Hematopoietic multipotent progenitor cell treated with erythropoietin and hydrocortisone succinate and interleukin-3 and kit ligand, for 4 days (in vitro differentiated cells): ENCODE measurements around the gene ANKRD55.
"Not testable (repeated sequence)": the region's sequence is repeated elsewhere in the genome, so short reads cannot be mapped to it uniquely, and the experiment has no call there.

Source experiments
- DNase-seq: peaks from one replicate; pipeline ENCODE4 v3.0.0-alpha.2; 2015

The ANKRD55 gene

GRCh38 chr5:56166671-56167385 is 66.3 kb downstream of the ANKRD55 start:
- DNase-seq, result no peak

GRCh38 chr5:56164376-56164775 is 68.8 kb downstream of the ANKRD55 start:
- no peak for DNase-seq

DNA sequence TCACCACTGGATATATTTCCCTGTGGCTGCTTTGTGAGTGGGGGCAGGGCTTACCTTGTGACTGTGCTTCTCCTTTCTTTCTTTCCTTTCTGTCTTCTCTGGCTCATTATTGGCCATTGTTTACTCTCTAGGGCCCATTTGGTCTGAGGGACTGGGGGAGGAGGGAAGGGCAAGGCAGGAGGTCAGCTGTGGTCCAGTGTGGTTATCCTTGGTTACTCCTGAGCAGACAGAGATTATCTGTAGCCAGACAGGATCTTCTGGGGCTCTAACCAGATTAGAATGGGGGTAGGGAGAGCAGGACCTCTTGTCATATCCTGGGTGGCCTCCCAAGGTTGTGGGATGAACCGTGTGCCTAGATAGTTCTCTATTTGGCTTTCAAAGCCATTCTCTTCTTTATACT is 71.2 kb downstream of the ANKRD55 start:
- peak; percentile 25 for DNase-seq

- peak; percentile 45 for DNase-seq
Measured at GRCh38 chr5:56161439-56161823, 71.7 kb downstream of the ANKRD55 start.

GRCh38 chr5:56160723-56161438 is 72.2 kb downstream of the ANKRD55 start:
- DNase-seq, result no peak

- DNase-seq, result peak; percentile 51
Measured at GRCh38 chr5:56159521-56159947, 73.6 kb downstream of the ANKRD55 start.

DNA sequence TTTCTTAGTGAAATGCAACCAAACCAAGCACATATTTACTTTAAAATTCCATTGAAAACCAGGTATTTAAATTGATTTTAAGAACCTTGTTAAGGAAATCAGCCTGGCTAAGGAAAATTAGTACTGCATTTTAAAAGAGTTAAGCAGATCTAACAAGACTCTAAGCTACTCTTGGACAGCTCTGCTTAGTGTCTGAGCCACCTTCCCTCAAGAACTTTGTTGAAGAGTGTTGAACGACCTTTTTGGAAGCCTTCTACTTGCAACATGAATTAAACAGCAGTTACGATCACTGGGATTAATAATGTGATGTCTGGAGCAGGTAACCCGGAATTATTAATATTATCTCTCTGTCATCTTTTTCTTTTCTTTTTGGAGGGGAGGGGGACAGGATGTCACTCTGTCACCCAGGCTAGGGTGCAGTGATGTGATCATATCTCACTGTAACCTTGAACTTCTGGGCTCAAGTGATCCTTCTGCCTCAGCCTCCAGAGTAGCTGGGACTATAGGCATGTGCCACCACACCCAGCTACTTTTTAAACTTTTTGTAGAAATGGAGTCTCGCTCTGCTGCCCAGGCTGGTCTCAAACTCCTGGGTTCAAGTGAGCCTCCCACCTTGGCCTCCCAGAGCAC is 74.7 kb downstream of the ANKRD55 start:
- DNase-seq, result no peak

GRCh38 chr5:56157191-56157621 is 75.9 kb downstream of the ANKRD55 start:
- peak; percentile 45 for DNase-seq

GRCh38 chr5:56156585-56157190 is 76.4 kb downstream of the ANKRD55 start:
- peak; percentile 71 for DNase-seq

- DNase-seq, result peak; percentile 46
Measured at GRCh38 chr5:56155992-56156584, 77.0 kb downstream of the ANKRD55 start.

DNA sequence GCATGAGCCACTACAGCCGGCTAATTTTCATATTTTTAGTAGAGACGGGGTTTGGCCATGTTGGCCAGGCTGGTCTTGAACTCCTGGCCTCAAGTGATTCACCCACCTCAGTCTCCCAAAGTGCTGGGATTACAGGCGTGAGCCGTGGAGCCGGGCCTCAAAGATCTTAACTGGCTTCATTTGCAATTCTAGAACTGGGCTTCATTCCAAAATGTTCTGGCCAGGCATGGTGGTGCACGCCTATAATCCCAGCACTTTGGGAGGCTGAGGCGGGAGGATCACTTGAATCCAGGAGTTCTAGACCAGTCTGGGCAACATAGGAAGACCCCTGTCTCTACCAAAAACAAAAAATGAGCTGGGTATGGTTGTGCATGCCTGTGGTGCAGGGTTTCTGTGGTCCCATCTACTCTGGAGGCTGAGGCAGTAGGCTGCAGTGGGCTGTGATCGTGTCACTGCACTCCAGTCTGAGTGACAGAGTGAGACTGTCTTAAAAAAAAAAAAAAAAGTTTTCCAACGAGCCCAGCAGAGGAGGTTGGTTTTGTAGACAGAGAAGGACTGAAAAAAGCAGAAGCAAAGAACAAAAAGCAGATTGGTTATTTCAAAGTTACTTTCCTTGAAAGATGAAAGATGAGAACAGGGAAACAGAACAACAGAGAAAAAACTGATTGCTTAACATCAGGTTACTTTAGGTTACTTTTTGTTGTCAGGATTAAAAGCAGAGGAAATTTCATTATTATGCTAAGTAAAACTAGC is 78.2 kb downstream of the ANKRD55 start:
- DNase-seq, result peak; percentile 61

GRCh38 chr5:56152437-56152836 is 80.7 kb downstream of the ANKRD55 start:
- DNase-seq, result peak; percentile 17

DNA sequence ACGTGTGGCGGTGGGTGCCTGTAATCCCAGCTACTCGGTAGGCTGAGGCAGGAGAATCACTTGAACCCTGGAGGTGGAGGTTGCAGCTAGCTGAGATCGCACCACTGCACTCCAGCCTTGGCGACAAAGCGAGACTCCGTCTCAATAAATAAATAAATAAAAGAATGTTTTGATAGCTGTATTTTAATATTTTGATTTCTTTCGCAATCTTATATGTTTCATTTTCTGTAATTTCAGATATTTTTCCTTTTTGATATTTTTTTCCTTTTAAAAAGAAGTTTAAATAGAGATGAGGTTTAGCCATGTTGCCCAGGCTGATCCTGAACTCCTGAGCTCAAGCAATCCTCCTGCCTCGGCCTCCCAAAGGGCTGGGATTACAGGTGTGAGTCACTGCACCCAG is 82.4 kb downstream of the ANKRD55 start:
- not testable (repeated sequence) for DNase-seq

- DNase-seq, result no peak
Measured at GRCh38 chr5:56148453-56148971, 84.6 kb downstream of the ANKRD55 start.

DNA sequence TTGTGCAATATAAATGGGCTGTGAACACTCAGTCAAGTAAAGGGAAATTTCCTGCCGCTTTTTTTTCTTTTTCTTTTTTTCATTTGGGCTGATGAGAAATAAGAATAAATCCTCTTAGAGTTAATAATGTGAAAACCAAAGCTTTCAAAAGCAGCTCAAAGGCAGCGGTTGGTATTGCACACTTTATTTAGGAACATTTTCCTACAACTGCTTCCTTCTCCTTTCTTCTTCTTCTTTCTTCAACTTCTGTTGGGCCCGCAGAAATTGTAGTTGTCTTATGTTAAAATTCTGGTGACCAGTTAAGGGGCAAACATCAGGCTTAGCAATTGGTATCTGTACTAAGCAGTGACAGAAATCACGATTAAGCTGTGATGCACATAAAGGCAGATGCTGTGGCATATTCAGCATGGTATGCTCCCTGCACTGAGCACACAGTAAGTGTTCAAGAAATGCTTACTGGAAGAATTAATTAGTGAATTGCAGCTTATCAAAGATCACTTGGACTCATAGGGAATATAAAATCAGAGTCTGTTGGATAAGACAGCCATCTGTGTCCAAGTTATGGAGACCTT is 85.4 kb downstream of the ANKRD55 start:
- DNase-seq, result peak; percentile 49

DNA sequence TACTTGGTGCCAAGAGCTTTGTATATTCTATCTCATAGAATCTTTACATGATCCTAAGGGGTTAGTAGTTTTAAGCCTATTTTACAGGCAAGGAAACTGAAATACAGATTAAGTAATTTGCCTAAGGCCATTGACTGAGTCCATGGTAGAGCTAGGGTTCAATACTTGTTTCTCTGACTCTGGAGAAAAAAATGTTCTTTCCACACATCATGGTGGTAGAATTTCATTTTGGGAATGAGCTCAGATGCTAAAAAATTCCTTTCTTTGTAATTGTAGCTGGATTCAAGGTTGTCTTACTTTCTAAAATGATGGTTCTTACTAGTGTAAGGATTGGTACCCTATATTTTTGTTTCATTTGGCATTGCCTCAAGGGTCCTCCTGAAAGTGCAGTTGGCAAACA is 86.0 kb downstream of the ANKRD55 start:
- DNase-seq, result no peak

DNA sequence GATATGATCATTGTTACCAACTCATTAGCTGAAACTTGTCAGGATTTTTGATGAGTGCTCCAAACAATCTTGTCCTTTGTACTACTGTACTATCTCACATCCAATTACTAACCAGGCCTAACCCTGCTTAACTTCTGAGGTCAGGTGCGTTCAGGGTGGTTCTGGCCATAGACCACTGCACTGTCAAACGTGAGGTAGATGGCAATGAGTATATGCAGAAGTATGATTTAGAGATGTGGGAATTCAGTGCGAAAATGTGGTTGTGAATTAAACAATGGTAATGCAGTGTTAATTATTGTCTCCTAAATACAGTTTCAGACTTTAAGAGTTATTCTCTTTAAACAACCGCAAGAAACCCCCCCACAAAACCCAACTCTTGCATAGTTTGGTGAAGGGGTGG is 86.5 kb downstream of the ANKRD55 start:
- DNase-seq, result no peak

DNA sequence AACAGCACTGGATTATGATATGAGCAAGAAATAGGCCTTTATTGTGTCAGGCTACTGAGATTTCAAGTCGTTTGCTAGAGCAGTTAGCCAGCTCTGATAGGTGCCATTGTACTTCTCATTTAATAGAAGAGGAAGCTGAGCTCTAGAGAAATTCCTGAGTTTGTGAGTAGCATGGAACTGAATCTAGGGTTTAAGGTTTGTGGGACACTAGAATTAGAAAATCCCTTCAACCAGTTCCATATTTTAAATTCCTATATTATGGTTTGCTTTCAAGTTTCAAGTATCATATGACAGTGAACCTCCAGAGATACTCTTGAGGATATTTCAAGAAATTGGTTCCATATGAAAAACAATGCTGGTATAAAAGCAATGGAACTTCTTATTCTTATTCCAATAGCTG is 87.6 kb downstream of the ANKRD55 start:
- no peak for DNase-seq

DNA sequence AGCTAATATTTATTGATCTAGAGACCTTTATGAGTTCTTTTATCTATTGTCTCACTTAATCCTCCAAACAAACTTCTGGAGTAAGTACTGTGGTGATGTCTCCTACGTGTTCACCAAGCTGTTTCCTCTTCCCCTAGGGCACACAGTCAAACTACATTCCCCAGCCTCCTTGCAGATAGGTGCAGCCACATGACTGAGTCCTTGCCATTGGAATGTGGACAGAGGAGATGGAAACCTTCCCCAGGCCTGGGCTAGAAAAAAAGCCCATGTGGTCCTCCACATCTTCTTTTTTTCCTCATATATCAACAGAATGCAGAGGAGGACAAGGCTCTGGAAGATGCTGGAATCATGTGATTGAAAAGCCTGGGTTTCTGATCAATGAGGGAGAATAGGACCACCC is 88.0 kb downstream of the ANKRD55 start:
- DNase-seq, result no peak

- no peak for DNase-seq
Measured at GRCh38 chr5:56144211-56144610, 88.9 kb downstream of the ANKRD55 start.

- DNase-seq, result no peak
Measured at GRCh38 chr5:56143373-56143714, 89.8 kb downstream of the ANKRD55 start.
